ENCODE data around the gene RPL18.

The RPL18 gene

DNA sequence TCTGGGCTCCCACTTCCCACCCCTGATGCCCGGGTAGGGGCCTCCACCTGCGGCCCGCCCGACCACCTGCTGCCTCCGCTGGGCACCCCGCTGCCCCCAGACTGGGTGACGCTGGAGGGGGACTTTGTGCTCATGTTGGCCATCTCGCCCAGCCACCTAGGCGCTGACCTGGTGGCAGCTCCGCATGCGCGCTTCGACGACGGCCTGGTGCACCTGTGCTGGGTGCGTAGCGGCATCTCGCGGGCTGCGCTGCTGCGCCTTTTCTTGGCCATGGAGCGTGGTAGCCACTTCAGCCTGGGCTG, 10.3 kb upstream of the RPL18 start:
- DNase-seq = no peak

DNA sequence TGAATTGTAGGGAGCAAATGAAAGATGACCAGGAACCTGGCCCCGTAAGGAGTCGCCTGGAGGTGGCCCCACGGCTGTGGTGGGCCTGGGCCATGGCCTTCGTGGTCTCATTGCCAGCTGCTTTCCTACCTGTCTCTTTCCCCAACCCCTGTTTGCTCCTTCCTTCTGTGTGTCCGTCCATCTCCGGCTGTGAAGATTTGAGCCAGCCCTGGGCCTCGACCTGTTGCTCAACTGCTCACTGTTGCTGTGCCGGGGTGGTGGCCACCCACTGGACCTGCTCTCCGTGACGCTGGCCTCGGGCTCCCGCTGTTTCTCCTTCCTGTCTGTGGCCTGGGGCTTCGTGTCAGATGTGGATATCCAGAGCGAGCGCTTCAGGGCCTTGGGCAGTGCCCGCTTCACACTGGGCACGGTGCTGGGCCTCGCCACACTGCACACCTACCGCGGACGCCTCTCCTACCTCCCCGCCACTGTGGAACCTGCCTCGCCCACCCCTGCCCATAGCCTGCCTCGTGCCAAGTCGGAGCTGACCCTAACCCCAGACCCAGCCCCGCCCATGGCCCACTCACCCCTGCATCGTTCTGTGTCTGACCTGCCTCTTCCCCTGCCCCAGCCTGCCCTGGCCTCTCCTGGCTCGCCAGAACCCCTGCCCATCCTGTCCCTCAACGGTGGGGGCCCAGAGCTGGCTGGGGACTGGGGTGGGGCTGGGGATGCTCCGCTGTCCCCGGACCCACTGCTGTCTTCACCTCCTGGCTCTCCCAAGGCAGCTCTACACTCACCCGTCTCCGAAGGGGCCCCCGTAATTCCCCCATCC, 9.7 kb upstream of the RPL18 start:
- DNase-seq = no peak

DNA sequence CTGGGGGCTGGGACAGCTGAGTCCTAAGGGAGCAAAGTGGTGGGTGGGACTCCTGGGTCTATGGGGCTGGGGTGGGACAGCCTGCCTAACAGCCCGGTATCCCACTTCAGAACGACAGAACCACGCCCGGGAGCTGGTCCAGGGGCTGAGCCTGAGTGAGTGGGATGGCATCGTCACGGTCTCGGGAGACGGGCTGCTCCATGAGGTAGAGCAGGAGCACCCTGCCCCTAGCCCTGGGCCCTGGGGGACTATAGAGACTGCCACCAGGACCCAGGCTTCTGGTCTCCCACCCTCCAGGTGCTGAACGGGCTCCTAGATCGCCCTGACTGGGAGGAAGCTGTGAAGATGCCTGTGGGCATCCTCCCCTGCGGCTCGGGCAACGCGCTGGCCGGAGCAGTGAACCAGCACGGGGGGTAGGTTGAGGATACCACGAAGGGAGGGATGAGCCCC, 8.9 kb upstream of the RPL18 start:
- no peak for DNase-seq

DNA sequence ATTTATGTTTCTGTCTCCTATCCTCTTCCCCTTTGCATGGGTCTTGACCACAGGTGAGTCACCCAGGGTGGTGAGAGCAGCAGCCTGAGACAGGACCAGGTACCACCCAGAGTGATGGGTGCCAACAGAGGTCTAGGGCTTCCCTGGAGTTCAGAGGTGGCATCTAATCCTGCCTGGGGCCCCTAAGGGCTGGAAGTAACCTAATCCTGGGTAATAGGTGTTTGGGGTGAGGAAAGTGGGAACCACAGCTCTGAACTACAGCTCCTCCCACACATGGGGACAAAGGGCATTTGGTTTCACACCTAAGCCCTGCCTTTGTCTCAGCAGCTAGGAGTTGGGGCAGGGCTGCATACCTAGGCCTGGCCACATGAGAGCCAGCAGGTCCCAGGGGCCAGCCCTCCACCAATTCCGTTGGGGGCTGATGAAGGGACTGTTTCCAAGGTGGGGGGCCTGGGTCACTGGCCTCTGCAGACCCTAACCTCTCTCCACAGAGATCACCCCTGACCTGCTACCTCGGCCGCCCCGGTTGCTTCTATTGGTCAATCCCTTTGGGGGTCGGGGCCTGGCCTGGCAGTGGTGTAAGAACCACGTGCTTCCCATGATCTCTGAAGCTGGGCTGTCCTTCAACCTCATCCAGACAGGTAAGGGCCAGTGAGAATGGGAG, 8.4 kb upstream of the RPL18 start:
- no peak for DNase-seq

DNA sequence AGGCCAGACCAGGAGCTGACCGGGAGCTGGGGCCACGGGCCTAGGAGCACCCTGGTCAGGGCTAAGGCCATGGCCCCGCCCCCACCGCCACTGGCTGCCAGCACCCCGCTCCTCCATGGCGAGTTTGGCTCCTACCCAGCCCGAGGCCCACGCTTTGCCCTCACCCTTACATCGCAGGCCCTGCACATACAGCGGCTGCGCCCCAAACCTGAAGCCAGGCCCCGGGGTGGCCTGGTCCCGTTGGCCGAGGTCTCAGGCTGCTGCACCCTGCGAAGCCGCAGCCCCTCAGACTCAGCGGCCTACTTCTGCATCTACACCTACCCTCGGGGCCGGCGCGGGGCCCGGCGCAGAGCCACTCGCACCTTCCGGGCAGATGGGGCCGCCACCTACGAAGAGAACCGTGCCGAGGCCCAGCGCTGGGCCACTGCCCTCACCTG, 6.9 kb upstream of the RPL18 start:
- no peak for DNase-seq

DNA sequence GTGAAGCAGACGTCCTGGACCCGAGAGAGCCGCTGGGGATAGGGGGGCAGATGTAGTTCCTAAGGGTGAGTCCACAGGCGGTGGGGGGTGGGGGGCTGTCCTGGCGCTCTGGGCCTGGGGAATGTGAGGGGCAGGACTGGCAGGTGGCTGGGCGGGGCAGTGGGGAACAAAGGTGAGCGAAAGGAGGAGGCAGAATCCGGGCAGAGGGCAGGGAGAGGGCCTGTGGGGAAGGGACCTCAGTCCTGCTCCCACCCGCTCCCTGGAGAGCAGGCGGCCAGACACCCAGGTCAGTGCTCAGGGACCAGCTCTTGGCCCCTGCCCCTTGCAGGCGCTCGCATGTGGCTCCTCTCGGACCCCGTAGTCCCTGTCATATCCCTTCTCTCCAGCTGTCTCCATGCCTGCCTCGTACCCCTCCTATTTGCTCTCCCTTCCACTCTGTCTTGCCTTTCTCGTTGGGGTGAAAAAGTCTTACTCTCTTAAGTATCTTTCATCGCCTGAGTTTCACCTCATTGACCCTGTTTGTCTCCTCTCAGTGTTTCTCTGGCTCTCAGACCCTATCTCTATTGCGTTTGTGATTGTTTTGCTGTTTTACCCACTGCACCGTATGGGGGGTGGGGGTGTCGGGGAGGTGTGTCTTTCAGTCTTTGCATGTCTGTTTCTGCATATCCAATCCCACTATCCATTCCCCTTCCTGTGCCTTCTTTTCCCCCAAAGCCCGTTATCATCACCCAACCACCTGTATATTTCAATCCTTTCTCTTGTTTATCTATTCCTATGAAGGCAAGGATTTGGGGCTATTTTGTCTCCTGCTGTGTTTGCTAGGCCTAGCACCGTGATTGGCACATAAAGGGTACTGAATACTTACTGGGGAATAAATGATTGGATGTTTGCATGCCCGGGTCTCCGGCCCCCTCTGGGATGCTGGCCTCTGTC, 6.1 kb upstream of the RPL18 start:
- no peak for DNase-seq

DNA sequence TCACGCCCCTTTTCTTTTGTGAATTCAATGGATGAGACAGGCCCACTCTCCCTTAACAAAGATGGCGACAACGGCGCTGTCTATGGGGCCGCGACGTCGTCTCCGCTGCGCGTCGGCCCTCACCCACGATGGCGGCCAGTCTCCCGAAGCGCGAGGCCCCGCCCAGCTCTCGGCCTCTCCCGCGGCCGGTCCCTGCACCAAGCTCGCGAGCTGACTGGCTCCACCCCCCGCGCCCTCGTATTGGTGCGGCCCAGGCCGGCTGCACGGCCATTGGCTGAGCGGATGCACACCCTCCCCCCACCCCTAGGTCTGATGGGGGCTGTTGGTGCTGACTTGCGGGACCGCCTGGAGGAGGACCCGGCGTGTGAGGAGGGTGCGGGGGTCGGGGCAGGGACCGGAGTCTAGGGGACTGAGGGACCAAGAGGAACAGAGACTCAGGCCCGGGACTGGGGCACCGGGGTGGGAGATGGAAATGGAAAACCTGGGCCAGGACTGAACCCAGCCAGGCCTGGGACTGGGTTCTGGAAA, 5.2 kb upstream of the RPL18 start:
- peak; percentile 98 for DNase-seq

DNA sequence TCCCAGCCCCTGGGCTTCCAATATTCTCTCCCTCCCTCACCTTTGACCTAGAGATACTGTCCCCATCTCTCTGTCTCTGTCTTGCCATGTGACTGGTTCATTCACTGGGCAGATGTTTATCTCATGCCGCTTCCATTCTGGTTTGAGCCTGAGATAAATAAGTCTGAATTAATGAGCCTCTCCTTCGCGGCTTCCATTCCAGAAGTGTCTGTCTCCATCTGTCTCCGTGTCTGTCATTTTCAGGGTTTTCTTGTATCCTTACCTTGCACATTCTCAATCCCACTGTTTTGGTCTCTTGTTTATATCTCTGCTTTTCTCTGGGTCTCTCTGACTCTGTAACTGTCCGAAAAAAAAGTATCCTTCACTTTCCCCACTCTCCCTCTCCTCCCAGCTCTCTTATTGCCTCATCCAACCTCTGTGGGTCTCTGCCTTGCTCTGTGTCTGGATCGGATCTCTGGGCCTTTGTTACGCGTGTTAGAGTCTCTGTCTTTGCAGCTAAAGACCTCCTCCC, 4.6 kb upstream of the RPL18 start:
- DNase-seq = no peak

DNA sequence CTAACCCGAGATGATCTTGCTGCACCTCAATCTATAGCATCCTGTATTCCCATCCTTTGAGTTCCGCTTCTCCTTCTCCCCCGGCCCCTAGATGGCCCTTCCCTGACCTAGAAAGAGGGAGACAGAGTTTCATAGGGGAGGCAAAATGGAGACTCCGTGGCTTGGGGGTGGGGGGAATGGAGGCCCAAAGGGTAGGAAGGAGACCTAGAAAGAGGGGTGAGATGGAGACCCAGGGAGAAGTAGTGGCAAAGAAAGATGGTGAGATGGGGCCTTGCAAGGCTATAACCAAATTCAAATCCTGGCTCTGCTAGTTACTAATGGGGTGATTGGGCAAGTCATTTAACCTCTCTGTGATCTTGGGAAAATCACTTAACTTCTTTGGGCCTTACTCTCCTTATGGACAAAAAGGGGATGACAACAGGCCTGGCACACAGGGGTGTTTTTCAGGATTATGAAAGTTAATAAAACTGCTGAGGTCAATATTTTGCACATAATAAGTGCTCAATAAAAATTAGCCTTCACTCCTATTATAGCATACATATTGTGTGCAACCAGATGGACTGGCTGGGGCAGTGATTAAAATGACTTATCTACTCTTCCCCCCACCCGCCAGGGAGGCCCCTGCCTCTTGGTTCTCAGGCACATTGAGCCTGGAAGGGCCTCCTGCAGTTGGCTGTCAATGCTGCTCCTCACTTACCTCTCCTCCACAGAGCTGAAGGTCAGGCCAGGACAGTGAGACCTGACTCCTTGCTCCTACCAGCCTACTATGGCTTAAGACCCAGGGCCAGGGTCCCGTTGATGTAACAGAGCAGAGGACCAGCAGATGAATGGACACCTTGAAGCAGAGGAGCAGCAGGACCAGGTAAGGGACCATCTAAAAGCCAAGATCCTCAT, 961 bp upstream of the RPL18 start:
- DNase-seq = no peak

DNA sequence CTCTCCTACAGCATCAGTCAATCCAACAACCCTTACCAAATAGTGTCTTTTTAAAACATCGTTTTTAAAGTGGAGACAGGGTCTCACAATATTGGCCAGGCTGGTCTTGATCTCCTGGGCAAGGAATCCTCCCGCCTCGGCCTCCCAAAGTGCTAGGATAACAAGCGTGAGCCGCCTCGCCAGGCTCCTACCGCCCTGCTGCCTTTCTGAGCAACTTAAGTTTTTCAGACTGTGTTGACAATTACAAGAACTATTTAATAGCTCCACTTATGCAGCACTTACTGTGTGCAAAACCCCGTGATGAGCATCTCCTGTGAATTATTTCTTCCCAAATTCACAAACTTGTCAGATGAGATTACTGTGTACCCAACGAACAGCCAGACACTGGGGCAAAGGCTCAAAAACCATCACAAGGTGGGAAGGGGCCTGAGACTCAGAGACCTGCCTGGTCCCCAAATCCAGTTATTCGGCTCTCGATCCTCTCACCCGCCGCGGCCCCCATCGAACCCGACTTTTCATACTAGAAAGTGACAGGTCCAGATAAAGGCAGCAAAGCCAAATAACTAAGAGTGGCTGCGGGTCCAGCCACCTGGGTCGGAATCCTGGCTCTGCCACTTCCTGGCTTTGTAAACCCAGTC, 581 bp downstream of the RPL18 start:
- no peak for DNase-seq

DNA sequence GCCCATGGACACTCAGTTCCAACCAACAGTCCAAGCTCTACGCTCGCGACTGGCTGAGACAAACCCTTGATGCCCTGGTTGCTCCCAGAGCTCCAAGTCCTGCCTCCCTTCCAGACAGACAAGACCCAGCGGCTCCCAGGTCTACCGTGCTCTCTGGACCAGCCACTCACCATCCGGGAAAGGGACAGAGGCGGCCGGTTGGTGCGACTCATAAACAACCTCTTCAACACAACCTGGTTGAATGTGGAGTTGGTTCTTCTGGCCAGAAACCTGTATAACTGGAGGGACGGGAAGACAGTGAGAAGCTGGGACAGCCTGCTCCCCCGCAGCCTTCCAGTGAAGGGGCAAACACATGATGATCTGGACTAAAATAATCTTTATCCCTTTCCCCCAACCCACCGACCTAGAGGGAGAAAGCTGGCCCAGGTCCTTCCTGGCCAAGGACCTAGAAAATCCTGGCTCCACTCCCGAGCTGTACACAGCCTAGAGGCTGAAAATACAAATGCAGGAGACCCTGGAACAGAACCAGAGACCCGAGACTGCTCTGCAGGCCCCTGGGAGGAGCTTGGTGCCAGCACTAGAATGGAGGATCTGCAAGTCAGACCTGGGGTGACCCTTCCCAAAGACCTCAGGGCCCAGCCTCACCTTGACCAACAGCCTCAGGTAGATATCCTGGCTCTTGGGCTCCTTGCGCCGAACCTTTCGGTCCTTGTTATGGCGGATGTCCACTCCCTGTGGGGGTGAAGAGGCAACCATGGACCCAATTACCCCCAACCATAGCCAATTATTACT, 1.6 kb downstream of the RPL18 start:
- no peak for DNase-seq

DNA sequence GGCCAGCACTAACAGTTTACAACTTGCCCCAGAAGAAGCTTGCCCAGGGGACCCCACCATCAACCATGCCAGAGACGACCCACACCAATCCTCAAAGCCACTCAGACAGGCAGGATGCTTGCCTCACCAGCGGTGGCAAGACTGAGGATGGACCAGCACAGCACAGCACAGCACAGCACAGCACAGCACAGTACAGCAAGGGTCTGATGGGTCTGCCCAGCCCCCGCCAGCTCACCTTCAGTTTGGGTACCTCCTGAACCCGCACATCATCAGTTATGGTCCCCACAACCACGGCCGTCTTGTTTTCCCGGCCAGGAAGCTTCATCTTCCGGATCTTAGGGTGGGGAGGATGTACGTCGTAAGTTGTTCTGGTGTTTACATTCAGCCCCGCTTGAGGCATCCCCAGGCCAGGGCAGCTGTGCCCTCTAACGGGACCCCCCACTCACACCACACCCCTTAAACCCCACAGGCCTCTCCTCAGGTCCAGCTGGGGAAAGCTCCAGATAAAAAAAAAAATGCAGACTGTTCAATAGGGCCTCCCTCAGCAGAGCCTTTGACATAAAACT, 2.4 kb downstream of the RPL18 start:
- DNase-seq = no peak

DNA sequence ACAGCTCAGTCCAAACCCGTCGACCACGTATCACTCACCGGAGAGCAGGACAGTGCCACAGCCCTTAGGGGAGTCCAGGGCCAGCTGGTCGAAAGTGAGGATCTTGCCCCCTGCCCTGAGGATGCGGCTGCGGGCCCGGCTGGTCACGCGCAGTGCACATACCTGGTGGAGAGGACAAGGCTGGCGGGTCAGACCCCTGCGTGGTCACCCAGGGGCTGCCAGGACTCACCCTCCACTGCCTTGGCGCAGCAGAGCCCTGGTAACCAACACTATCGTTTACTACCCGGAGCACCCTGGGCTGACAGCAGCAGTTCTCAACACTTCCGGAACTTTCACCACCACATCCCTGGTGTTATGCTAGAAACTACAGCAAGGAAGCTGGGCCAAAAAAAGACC, 2.9 kb downstream of the RPL18 start:
- DNase-seq = no peak

DNA sequence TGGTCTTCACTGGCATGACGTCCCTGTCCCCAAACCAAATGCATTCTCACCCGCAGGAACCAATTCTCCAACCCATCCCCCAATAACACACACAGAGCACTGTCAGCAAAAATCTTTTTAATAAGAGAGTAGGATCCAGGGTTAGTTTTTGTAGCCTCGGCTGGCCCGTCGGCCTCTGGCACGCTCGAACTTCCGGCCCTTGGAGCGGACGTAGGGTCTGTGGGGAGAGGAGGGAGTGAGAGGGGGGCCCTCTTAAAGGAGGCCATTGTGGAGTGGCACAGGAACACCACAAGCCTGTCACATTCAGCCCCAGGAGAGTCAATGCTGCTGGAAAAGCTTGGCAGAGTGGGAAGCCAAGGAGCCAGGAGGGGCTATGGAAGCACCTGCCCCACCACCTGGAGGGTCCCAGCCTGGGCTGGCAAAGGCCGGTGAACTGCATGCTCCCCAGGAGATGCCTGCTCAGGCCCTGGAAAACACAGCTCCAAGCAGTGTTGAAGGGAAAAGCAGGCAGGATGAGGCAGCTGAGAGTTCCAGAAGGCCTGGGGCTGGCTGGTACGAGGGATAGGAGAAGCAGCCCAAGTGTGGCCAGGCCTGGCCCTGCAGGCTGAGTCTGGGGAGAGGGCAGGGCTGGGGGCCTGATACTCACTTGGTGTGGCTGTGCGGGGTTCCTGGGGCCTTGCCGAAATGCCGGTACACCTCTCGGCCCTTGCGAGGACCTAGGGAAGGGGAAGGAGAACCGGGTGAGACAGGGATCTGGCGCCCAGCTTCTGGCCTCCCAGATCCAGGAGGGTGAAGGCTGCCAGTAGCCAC, 3.5 kb downstream of the RPL18 start:
- no peak for DNase-seq

DNA sequence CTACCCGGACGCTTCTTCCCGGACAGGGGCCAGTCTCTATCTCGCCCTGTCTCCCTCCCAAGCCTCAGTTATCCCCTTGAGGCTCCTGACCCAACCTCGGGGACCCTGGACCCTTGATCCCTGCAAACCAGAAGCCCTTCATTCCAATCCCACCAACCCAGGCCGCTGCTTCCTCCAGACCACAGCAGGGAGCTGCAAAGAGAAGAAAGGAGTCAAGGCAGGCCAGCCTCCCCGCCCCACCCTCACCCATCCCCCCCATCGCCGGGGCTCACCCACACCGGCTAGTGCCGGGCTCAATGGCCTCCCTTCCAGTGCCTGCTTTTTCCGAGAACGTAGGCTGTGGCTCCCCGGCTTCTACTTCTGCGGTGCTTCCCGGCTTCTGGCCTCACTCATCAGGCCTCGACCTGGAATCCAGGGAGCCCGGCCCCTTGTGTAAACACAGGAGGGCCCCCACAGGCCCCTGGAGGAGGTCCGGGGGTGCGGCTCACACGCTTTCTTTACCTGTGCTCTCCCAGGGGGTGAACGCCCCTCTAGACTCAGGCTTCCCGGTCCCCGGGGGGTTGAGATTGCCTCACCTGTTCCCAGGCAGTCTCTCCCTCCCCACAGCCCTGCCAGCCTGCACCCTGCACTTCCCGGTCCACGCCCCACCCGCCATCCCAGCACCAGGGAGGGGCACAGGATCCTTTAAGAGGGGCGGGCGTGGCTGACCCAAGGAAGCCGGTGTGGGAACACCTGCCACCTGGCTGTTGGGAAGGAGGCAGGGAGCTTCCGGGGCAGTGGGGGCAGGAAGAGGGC, 4.3 kb downstream of the RPL18 start, which contains the start of gene FAM83E:
TSS of gene FAM83E (minus strand) at position 641 of the 795 bp plus-strand sequence. CDS start 1,704 bp downstream, outside the sequence.
- no peak for DNase-seq

DNA sequence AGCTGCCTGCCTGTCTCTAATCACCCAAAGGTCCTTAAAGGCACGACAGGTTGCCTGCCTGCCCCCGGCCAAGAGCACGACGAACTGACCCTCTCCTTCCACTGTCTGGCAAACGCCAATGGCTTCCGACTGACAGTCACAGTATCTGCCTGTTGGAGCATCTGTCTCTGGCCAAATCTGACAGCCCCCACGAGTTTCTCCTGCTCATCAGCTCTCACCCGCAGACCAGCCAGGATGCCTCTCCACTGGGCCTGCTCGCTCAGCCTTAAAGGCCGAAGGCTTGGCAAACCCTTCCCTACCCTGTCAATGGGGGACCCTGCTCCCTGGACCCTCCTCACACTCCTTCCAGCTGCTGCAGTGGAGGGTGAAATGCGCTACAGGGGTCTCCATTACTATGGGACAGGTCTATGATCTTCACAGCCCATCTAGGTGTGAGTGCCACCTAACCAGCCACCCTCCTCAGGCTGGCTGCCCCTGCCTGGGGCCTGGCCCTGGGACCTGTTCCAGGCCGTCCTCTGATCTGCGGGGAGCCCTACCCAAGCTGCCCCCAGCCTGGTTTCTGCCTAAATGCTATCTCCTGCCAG, 5.0 kb downstream of the RPL18 start:
- no peak for DNase-seq

DNA sequence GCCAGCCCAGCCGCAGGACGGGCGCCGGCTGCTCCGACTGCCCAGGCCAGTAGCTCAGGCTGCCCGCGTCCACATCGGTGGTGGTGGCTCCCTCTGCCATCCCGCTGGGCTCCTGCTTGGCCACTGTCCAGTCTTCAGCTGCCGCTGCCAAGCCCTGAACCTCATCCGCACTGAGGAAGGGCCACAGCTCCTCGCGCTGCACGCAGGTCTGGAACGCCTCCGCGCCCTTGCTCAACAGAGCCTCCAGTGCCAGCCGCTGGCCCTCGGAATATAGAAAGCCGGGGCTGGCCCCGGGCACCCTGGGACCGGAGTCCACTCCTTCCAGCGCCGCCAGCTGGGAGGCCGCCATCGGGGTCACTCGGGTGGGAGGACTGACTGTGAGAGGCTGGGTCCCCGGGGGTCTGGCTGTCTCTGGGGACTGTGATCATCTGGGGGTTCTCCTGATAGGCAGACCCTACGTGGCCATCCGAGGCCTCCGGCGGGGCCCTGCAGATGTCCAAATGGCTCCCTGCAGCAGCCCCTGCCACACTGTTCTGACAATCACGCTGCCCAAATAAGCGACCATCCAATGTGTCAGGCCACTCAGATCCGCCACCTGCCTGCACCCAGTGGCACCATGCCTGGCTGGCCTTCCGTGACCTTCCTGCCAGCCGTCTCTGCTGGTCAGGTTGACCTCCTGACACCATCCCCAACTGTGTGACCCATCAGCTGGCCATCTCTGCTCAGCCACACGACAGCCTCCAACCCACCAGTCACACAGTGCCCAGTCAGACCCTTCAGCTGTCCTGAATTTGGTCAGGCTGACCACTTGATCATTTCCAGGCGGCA, 5.7 kb downstream of the RPL18 start:
- no peak for DNase-seq
